K562 (cell line): Measurements from ENCODE around the gene GSS. TPM values are rescaled to one million over a fixed set of nuclear protein-coding genes. Genes with fewer than 3 reads are reported as not detected.

ENCODE experiments used
- ATAC-seq: fragments of 200-7000 bp; cut with Tn5 transposase; 3 replicates; pipeline ENCODE4 v1.9.1; 2020; ENCODE audit warnings: moderate library complexity
- BruUV-seq: library from RNA; stranded (reverse); fragments of 400-500 nt; replicated peaks from 2 replicates; lab custom pipeline; 2021; lab: Mats Ljungman, UMichigan
- CTCF ChIA-PET: fragments of 300-600 bp; formaldehyde crosslinking; extraction: SDS; loops from one replicate; lab custom pipeline; 2021; ENCODE audit warnings: low intra/inter-chr PET ratio; lab: Yijun Ruan, JAX
- POLR2A ChIA-PET: fragments of 300-600, 350-650 bp; sonication (Branson Sonifier 250); formaldehyde crosslinking; extraction: SDS; loops from one replicate; lab custom pipeline; 2021; ENCODE audit warnings: antibody characterized with exemption, inconsistent platforms; lab: Yijun Ruan, JAX
- DNase-seq, 4 experiments: peaks; one replicate each; pipeline versions ENCODE4 v3.0.0 to v3.0.0-alpha.2; 2011 to 2018; ENCODE audit warnings: low spot score in 3 of 4, mixed read lengths in 3 of 4; ENCODE audit errors: extremely low read depth in 1 of 4
- FAIRE-seq: peaks from 2 replicates; lab custom pipeline; 2011; peaks lifted over from hg19 to GRCh38; lab: Jason Lieb, UNC
- H2AFZ ChIP-seq: 2 replicates; pipeline ENCODE4 v1.6.0; 2011; ENCODE audit warnings: low read depth, low read length, control low read depth, inconsistent platforms
- H3K27ac ChIP-seq: fragments of 200-600 bp; 3 replicates; pipeline ENCODE4 v1.8.0; 2011; ENCODE audit warnings: low read depth, mild to moderate bottlenecking, control low read depth, inconsistent platforms, low read length, moderate library complexity, mixed read lengths; ENCODE audit errors: extremely low read depth
- H3K27me3 ChIP-seq, 2 experiments: fragments of 300-600 bp in 1 of 2; 2 replicates in 1 of 2; 3 replicates in 1 of 2; pipeline versions ENCODE4 v1.6.0 to v1.8.0; 2011; ENCODE audit warnings: inconsistent platforms in 2 of 2, low read length in 2 of 2, mild to moderate bottlenecking in 1 of 2, mixed read lengths in 1 of 2, moderate library complexity in 1 of 2; ENCODE audit not compliant: control insufficient read depth in 2 of 2, insufficient read depth in 2 of 2
- H3K36me3 ChIP-seq: fragments of 300-600 bp; 3 replicates; pipeline ENCODE4 v1.8.0; 2011; ENCODE audit warnings: mild to moderate bottlenecking, low read length, inconsistent platforms; ENCODE audit not compliant: control insufficient read depth, insufficient read depth
- H3K4me1 ChIP-seq, 2 experiments: fragments of 200-600 bp in 1 of 2; replicated peaks in 1 of 2; 2 replicates in 1 of 2; 3 replicates in 1 of 2; pipeline versions ENCODE4 v1.5.1 to v1.8.0; 2011; ENCODE audit warnings: inconsistent platforms in 2 of 2, low read length in 2 of 2, mild to moderate bottlenecking in 1 of 2, mixed read lengths in 1 of 2, moderate library complexity in 1 of 2; ENCODE audit not compliant: control insufficient read depth in 2 of 2, insufficient read depth in 2 of 2
- H3K4me2 ChIP-seq: 2 replicates; pipeline ENCODE4 v1.6.1; 2011; ENCODE audit warnings: low read length, control low read depth, inconsistent platforms, mixed read lengths; ENCODE audit not compliant: insufficient read depth
- H3K4me3 ChIP-seq: fragments of 200-600 bp; sonication (generic), shearing (Covaris generic); 2 replicates; pipeline ENCODE4 v1.5.1; 2016; ENCODE audit warnings: control low read depth, inconsistent platforms
- H3K79me2 ChIP-seq: fragments of 200-600 bp; 3 replicates; pipeline ENCODE4 v1.8.0; 2011; ENCODE audit warnings: low read length, inconsistent platforms; ENCODE audit not compliant: control insufficient read depth, insufficient read depth
- H3K9ac ChIP-seq, 2 experiments: 2 replicates each; pipeline versions ENCODE4 v1.6.0 to v1.6.1; 2011; ENCODE audit warnings: low read depth in 2 of 2, low read length in 2 of 2, control low read depth in 1 of 2, inconsistent platforms in 1 of 2, mild to moderate bottlenecking in 1 of 2, mixed read lengths in 1 of 2; ENCODE audit not compliant: insufficient read depth in 1 of 2
- H3K9me1 ChIP-seq: one replicate; pipeline ENCODE4 v1.6.0; 2011; ENCODE audit warnings: inconsistent platforms, mild to moderate bottlenecking, low read length, moderate library complexity; ENCODE audit not compliant: control insufficient read depth, insufficient read depth
- H3K9me3 ChIP-seq: replicated peaks from 2 replicates; pipeline ENCODE4 v1.5.1; 2011; ENCODE audit warnings: low read depth, low read length, inconsistent platforms; ENCODE audit not compliant: control insufficient read depth, insufficient read depth
- H4K20me1 ChIP-seq: replicated peaks from 2 replicates; pipeline ENCODE4 v1.6.1; 2011; ENCODE audit warnings: low read length, inconsistent platforms, mixed read lengths; ENCODE audit not compliant: control insufficient read depth, insufficient read depth
- POLR3A ChIP-seq: IDR thresholded peaks from 2 replicates; pipeline ENCODE4 v1.6.1; 2011; ENCODE audit warnings: borderline replicate concordance, mild to moderate bottlenecking, moderate library complexity; ENCODE audit not compliant: insufficient read length, insufficient read depth; ENCODE audit errors: extremely low read depth
- SMARCA4 ChIP-seq: fragments of 450-650 bp; IDR thresholded peaks from 2 replicates; pipeline ENCODE4 v1.6.1; 2016
- ZC3H11A ChIP-seq: IDR thresholded peaks from 2 replicates; pipeline ENCODE4 v1.6.1; 2012; ENCODE audit warnings: low read depth, low read length, improper control_type of control experiment
- ZNF584 ChIP-seq: fragments of 200-800 bp; sonication (Bioruptor generic); IDR thresholded peaks from 2 replicates; pipeline ENCODE4 v1.6.1; 2016; ENCODE audit warnings: low read depth, mild to moderate bottlenecking, missing genetic modification characterization, missing compliant biosample characterization
- WGBS: fragments of 100-300 bp; shearing (Covaris generic); methylation state at CpG from one replicate; pipeline ENCODE4 v1.1.6; 2016; ENCODE audit warnings: low coverage, mixed read lengths; ENCODE audit not compliant: insufficient coverage; ENCODE audit errors: missing lambda C conversion rate; 5-methylcytosine and 5-hydroxymethylcytosine counted together
- in situ Hi-C: fragments of 300-500 bp; cut with MboI; formaldehyde crosslinking; loops from 4 replicates; pipeline ENCODE4 v1.15.0; 2018; ENCODE audit warnings: inconsistent platforms, mixed read lengths
- intact Hi-C: fragments of 100-400 bp; cut with micrococcal nuclease; formaldehyde crosslinking; loops from 2 replicates; pipeline ENCODE4 v1.14.2; 2022
- polyA plus RNA-seq, 8 experiments: library from polyadenylated mRNA; depleted of rRNA in 4 of 8; stranded (reverse) in 5 of 8; unstranded in 3 of 8; fragments of >200 nt; fragmentation: Nextera tagmentation in 2 of 8; fragmentation: Illumina TruSeq in 1 of 8; extraction: Ambion mirVana in 2 of 8; extraction: Trizol in 1 of 8; gene quantifications; 2 replicates each; pipeline versions ENCODE4 v1.2.1 to v1.2.3, GENCODE V29; 2011 to 2014; ENCODE audit warnings: inconsistent platforms in 1 of 8, missing spikeins in 1 of 8
- total RNA-seq, 7 experiments: library from RNA; depleted of rRNA in 6 of 7; stranded (reverse); fragments of >200 nt in 6 of 7; fragmentation: Illumina TruSeq in 2 of 7; extraction: Trizol in 2 of 7; gene quantifications; 2 replicates each; pipeline versions ENCODE4 v1.2.1 to v1.2.3, GENCODE V29; 2011 to 2021; ENCODE audit warnings: low replicate concordance in 1 of 7
- TF ChIP-seq, protein P1 (sequence below), 2 experiments: fragments of 450-650 bp; IDR thresholded peaks; 2 replicates each; pipeline ENCODE4 v1.6.1; 2018; ENCODE audit warnings: mild to moderate bottlenecking in 2 of 2, low read depth in 1 of 2; ENCODE audit not compliant: partially characterized antibody in 2 of 2
- TF ChIP-seq, protein P2 (sequence below): sonication (generic); formaldehyde crosslinking; IDR thresholded peaks from 2 replicates; pipeline ENCODE4 v1.4.0; 2020; ENCODE audit warnings: mild to moderate bottlenecking, missing genetic modification reagents

The GSS gene
- total and polyA plus RNA-seq, 9 of the 15 experiments (the other 6 are each of a cell fraction or from before 2014, with no cell fraction given) = 18.4 to 165 (median 89.4) TPM

DNA sequence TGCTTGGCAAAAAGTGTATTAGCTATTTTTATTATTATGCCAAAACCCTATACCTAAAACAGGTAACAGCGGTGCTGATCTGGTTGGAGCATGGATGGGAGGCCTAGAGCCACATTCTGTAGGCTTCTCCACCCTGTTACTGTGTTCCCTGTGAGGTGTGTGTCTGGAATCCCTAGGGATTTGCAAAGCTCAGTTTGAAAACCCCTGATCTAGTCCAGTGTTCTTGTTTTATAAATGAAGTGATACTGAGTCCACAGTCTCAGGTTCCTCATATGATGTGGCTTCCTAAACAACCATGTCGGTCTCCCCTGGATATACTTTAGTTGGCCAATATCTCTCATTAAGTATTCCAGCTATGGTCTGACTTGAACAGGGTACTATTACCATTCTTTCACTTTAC is 62.9 kb downstream of the GSS start:
- H3K4me2 ChIP-seq = no peak overlapping the region
- no peak overlapping the region for H3K9ac ChIP-seq
- ATAC-seq (no peak), FAIRE-seq (no peak), DNase-seq (no peak)
- H4K20me1 ChIP-seq = no peaks in the 10 kb centered on the region
- peaks cover 6% of the 10 kb centered on the region for H3K9me3 ChIP-seq
- H3K4me3 ChIP-seq = no peak overlapping the region
- in situ Hi-C loops = no loop called here
- H3K27me3 ChIP-seq = no peaks in the 10 kb centered on the region
- peaks cover 5 to 28% of the 10 kb centered on the region in 2 experiments; a peak in 4 of 5 replicates for H3K4me1 ChIP-seq
- intact Hi-C loops = no loop called here
- BruUV-seq = no TSS peak
- H3K36me3 ChIP-seq = peaks cover 47% of the 10 kb centered on the region
- 83% methylated on average over 2 of the region's 2 CpGs for WGBS
- H3K9me1 ChIP-seq = no peaks in the 10 kb centered on the region
- H2AFZ ChIP-seq = no peak overlapping the region
- H3K79me2 ChIP-seq = peaks cover 48% of the 10 kb centered on the region; the same call in 2 of the 3 replicates
- ChIA-PET CTCF (no interaction called here), POLR2A (interaction anchor here (0.7 kb wide), 1 partner anchor 34 kb away, joined by 3 read pairs; no protein-coding TSS in a partner anchor)
- H3K27ac ChIP-seq = no peak overlapping the region
- TF ChIP-seq, protein P1, sequence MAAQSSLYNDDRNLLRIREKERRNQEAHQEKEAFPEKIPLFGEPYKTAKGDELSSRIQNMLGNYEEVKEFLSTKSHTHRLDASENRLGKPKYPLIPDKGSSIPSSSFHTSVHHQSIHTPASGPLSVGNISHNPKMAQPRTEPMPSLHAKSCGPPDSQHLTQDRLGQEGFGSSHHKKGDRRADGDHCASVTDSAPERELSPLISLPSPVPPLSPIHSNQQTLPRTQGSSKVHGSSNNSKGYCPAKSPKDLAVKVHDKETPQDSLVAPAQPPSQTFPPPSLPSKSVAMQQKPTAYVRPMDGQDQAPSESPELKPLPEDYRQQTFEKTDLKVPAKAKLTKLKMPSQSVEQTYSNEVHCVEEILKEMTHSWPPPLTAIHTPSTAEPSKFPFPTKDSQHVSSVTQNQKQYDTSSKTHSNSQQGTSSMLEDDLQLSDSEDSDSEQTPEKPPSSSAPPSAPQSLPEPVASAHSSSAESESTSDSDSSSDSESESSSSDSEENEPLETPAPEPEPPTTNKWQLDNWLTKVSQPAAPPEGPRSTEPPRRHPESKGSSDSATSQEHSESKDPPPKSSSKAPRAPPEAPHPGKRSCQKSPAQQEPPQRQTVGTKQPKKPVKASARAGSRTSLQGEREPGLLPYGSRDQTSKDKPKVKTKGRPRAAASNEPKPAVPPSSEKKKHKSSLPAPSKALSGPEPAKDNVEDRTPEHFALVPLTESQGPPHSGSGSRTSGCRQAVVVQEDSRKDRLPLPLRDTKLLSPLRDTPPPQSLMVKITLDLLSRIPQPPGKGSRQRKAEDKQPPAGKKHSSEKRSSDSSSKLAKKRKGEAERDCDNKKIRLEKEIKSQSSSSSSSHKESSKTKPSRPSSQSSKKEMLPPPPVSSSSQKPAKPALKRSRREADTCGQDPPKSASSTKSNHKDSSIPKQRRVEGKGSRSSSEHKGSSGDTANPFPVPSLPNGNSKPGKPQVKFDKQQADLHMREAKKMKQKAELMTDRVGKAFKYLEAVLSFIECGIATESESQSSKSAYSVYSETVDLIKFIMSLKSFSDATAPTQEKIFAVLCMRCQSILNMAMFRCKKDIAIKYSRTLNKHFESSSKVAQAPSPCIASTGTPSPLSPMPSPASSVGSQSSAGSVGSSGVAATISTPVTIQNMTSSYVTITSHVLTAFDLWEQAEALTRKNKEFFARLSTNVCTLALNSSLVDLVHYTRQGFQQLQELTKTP (IDR thresholded peaks at IDR 0.05; ENCODE audit: low read depth in 1 of 2, partially characterized antibody in 2 of 2) = no peak
- TF ChIP-seq ZNF584 (CRISPR knock-in tag) (no peak), ZC3H11A (no peak), SMARCA4 (no peak), POLR3A (no peak)
- TF ChIP-seq, protein P2, sequence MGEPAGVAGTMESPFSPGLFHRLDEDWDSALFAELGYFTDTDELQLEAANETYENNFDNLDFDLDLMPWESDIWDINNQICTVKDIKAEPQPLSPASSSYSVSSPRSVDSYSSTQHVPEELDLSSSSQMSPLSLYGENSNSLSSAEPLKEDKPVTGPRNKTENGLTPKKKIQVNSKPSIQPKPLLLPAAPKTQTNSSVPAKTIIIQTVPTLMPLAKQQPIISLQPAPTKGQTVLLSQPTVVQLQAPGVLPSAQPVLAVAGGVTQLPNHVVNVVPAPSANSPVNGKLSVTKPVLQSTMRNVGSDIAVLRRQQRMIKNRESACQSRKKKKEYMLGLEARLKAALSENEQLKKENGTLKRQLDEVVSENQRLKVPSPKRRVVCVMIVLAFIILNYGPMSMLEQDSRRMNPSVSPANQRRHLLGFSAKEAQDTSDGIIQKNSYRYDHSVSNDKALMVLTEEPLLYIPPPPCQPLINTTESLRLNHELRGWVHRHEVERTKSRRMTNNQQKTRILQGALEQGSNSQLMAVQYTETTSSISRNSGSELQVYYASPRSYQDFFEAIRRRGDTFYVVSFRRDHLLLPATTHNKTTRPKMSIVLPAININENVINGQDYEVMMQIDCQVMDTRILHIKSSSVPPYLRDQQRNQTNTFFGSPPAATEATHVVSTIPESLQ (CRISPR knock-in tag) = no peak
